HepG2 (cell line): ENCODE measurements around the gene RPL6. TPM values are rescaled to one million over a fixed set of nuclear protein-coding genes. Genes with fewer than 3 reads are reported as not detected.
A peak's percentile ranks its signal among the peaks of the same experiment; 100 is the strongest.

Source experiments
- ADNP ChIP-seq: sonication (generic); formaldehyde crosslinking; IDR thresholded peaks from 2 replicates; pipeline ENCODE4 v1.4.0; 2020; ENCODE audit warnings: missing genetic modification reagents
- ETS1 ChIP-seq: sonication (generic); formaldehyde crosslinking; IDR thresholded peaks from 2 replicates; pipeline ENCODE4 v1.4.0; 2020; ENCODE audit warnings: missing genetic modification reagents
- GZF1 ChIP-seq: sonication (generic); formaldehyde crosslinking; IDR thresholded peaks from 2 replicates; pipeline ENCODE4 v1.5.1; 2020; ENCODE audit warnings: mild to moderate bottlenecking, missing genetic modification reagents
- HES4 ChIP-seq: sonication (generic); formaldehyde crosslinking; IDR thresholded peaks from 2 replicates; pipeline ENCODE4 v1.9.0; 2021; ENCODE audit warnings: mild to moderate bottlenecking, missing genetic modification reagents, borderline replicate concordance
- HNF4A ChIP-seq: sonication (generic); formaldehyde crosslinking; IDR thresholded peaks from 2 replicates; pipeline ENCODE4 v1.4.0; 2020; ENCODE audit warnings: missing genetic modification reagents
- MAFF ChIP-seq: IDR thresholded peaks from 2 replicates; pipeline ENCODE4 v1.6.1; 2011; ENCODE audit warnings: low read depth, low read length, improper control_type of control experiment
- NFE2 ChIP-seq: sonication (generic); formaldehyde crosslinking; IDR thresholded peaks from 2 replicates; pipeline ENCODE4 v1.4.0; 2020; ENCODE audit warnings: missing genetic modification reagents
- NR0B2 ChIP-seq: sonication (generic); formaldehyde crosslinking; IDR thresholded peaks from 2 replicates; pipeline ENCODE4 v1.4.0; 2020; ENCODE audit warnings: mild to moderate bottlenecking, missing genetic modification reagents
- ONECUT2 ChIP-seq: sonication (generic); formaldehyde crosslinking; IDR thresholded peaks from 2 replicates; pipeline ENCODE4 v1.4.0; 2020; ENCODE audit warnings: missing genetic modification reagents
- PHF5A ChIP-seq: IDR thresholded peaks from one replicate; pipeline ENCODE4 v1.6.1; 2018; ENCODE audit warnings: low read depth, missing genetic modification reagents; ENCODE audit not compliant: unreplicated experiment
- PHF8 ChIP-seq: sonication (generic); formaldehyde crosslinking; IDR thresholded peaks from 2 replicates; pipeline ENCODE4 v1.5.0; 2020; ENCODE audit warnings: missing genetic modification reagents
- ZFP36 ChIP-seq: fragments of 150-350 bp; IDR thresholded peaks from 2 replicates; pipeline ENCODE4 v1.6.1; 2018; ENCODE audit warnings: borderline replicate concordance, low read length, low read depth; ENCODE audit not compliant: partially characterized antibody
- ZNF142 ChIP-seq: sonication (generic); formaldehyde crosslinking; IDR thresholded peaks from 2 replicates; pipeline ENCODE4 v1.4.0; 2020; ENCODE audit warnings: missing genetic modification reagents
- ZNF503 ChIP-seq: sonication (generic); formaldehyde crosslinking; IDR thresholded peaks from 2 replicates; pipeline ENCODE4 v1.4.0; 2020; ENCODE audit warnings: missing genetic modification reagents
- ZNF687 ChIP-seq: sonication (generic); formaldehyde crosslinking; IDR thresholded peaks from 2 replicates; pipeline ENCODE4 v1.5.1; 2020; ENCODE audit warnings: mild to moderate bottlenecking, missing genetic modification reagents, moderate library complexity
- polyA plus RNA-seq, 8 experiments: library from polyadenylated mRNA; depleted of rRNA in 3 of 8; stranded (reverse) in 7 of 8; unstranded in 1 of 8; fragments of >200 nt; fragmentation: Illumina TruSeq in 4 of 8; extraction: Trizol in 4 of 8; gene quantifications; 2 replicates each; pipeline versions ENCODE4 v1.2.1 to v1.2.3, GENCODE V29; 2011 to 2016; ENCODE audit warnings: low read depth in 4 of 8, missing spikeins in 1 of 8, mixed read lengths in 1 of 8; ENCODE audit not compliant: insufficient read depth in 1 of 8
- total RNA-seq, 5 experiments: library from RNA; depleted of rRNA; stranded (reverse); fragments of >200 nt; fragmentation: Illumina TruSeq; extraction: Trizol; gene quantifications; 2 replicates each; pipeline ENCODE4 v1.2.3, GENCODE V29; 2016; ENCODE audit warnings: low read depth in 1 of 5

RPL6 gene
- total and polyA plus RNA-seq, 2 of the 13 experiments (the other 11 are each of a cell fraction or from before 2014, with no cell fraction given) = 1,551 to 1,719 TPM

- TF ChIP-seq NFE2 (CRISPR knock-in tag) (no peak), ONECUT2 (no peak), ETS1 (CRISPR knock-in tag) (no peak), GZF1 (CRISPR knock-in tag) (no peak), ZNF142 (CRISPR knock-in tag) (no peak), HES4 (CRISPR knock-in tag) (no peak), ADNP (CRISPR knock-in tag) (no peak), HNF4A (CRISPR knock-in tag) (peak; percentile 54), PHF5A (CRISPR knock-in tag) (no peak), MAFF (0 out of 2 replicates have a peak, but pooled peaks have one; percentile 12), ZFP36 (no peak), PHF8 (no peak), ZNF503 (no peak), NR0B2 (no peak), ZNF687 (CRISPR knock-in tag) (no peak)
Measured at GRCh38 chr12:112425582-112426382, 16.4 kb upstream of the RPL6 start (continued).
